K562 (cell line): ENCODE data around the gene RAE1. TPM values are rescaled to one million over a fixed set of nuclear protein-coding genes. Genes with fewer than 3 reads are reported as not detected.

Experiments used
- ATAC-seq: fragments of 200-7000 bp; cut with Tn5 transposase; 3 replicates; pipeline ENCODE4 v1.9.1; 2020; ENCODE audit warnings: moderate library complexity
- BruUV-seq: library from RNA; stranded (reverse); fragments of 400-500 nt; replicated peaks from 2 replicates; lab custom pipeline; 2021; lab: Mats Ljungman, UMichigan
- CTCF ChIA-PET: fragments of 300-600 bp; formaldehyde crosslinking; extraction: SDS; loops from one replicate; lab custom pipeline; 2021; ENCODE audit warnings: low intra/inter-chr PET ratio; lab: Yijun Ruan, JAX
- POLR2A ChIA-PET: fragments of 300-600, 350-650 bp; sonication (Branson Sonifier 250); formaldehyde crosslinking; extraction: SDS; loops from one replicate; lab custom pipeline; 2021; ENCODE audit warnings: antibody characterized with exemption, inconsistent platforms; lab: Yijun Ruan, JAX
- DNase-seq, 4 experiments: peaks; one replicate each; pipeline versions ENCODE4 v3.0.0 to v3.0.0-alpha.2; 2011 to 2018; ENCODE audit warnings: low spot score in 3 of 4, mixed read lengths in 3 of 4; ENCODE audit errors: extremely low read depth in 1 of 4
- FAIRE-seq: peaks from 2 replicates; lab custom pipeline; 2011; peaks lifted over from hg19 to GRCh38; lab: Jason Lieb, UNC
- H2AFZ ChIP-seq: 2 replicates; pipeline ENCODE4 v1.6.0; 2011; ENCODE audit warnings: low read depth, low read length, control low read depth, inconsistent platforms
- H3K27ac ChIP-seq: fragments of 200-600 bp; 3 replicates; pipeline ENCODE4 v1.8.0; 2011; ENCODE audit warnings: low read depth, mild to moderate bottlenecking, control low read depth, inconsistent platforms, low read length, moderate library complexity, mixed read lengths; ENCODE audit errors: extremely low read depth
- H3K27me3 ChIP-seq, 2 experiments: fragments of 300-600 bp in 1 of 2; 2 replicates in 1 of 2; 3 replicates in 1 of 2; pipeline versions ENCODE4 v1.6.0 to v1.8.0; 2011; ENCODE audit warnings: inconsistent platforms in 2 of 2, low read length in 2 of 2, mild to moderate bottlenecking in 1 of 2, mixed read lengths in 1 of 2, moderate library complexity in 1 of 2; ENCODE audit not compliant: control insufficient read depth in 2 of 2, insufficient read depth in 2 of 2
- H3K36me3 ChIP-seq: fragments of 300-600 bp; 3 replicates; pipeline ENCODE4 v1.8.0; 2011; ENCODE audit warnings: mild to moderate bottlenecking, low read length, inconsistent platforms; ENCODE audit not compliant: control insufficient read depth, insufficient read depth
- H3K4me1 ChIP-seq, 2 experiments: fragments of 200-600 bp in 1 of 2; replicated peaks in 1 of 2; 2 replicates in 1 of 2; 3 replicates in 1 of 2; pipeline versions ENCODE4 v1.5.1 to v1.8.0; 2011; ENCODE audit warnings: inconsistent platforms in 2 of 2, low read length in 2 of 2, mild to moderate bottlenecking in 1 of 2, mixed read lengths in 1 of 2, moderate library complexity in 1 of 2; ENCODE audit not compliant: control insufficient read depth in 2 of 2, insufficient read depth in 2 of 2
- H3K4me2 ChIP-seq: 2 replicates; pipeline ENCODE4 v1.6.1; 2011; ENCODE audit warnings: low read length, control low read depth, inconsistent platforms, mixed read lengths; ENCODE audit not compliant: insufficient read depth
- H3K4me3 ChIP-seq: fragments of 200-600 bp; sonication (generic), shearing (Covaris generic); 2 replicates; pipeline ENCODE4 v1.5.1; 2016; ENCODE audit warnings: control low read depth, inconsistent platforms
- H3K79me2 ChIP-seq: fragments of 200-600 bp; 3 replicates; pipeline ENCODE4 v1.8.0; 2011; ENCODE audit warnings: low read length, inconsistent platforms; ENCODE audit not compliant: control insufficient read depth, insufficient read depth
- H3K9ac ChIP-seq, 2 experiments: 2 replicates each; pipeline versions ENCODE4 v1.6.0 to v1.6.1; 2011; ENCODE audit warnings: low read depth in 2 of 2, low read length in 2 of 2, control low read depth in 1 of 2, inconsistent platforms in 1 of 2, mild to moderate bottlenecking in 1 of 2, mixed read lengths in 1 of 2; ENCODE audit not compliant: insufficient read depth in 1 of 2
- H3K9me1 ChIP-seq: one replicate; pipeline ENCODE4 v1.6.0; 2011; ENCODE audit warnings: inconsistent platforms, mild to moderate bottlenecking, low read length, moderate library complexity; ENCODE audit not compliant: control insufficient read depth, insufficient read depth
- H3K9me3 ChIP-seq: replicated peaks from 2 replicates; pipeline ENCODE4 v1.5.1; 2011; ENCODE audit warnings: low read depth, low read length, inconsistent platforms; ENCODE audit not compliant: control insufficient read depth, insufficient read depth
- H4K20me1 ChIP-seq: replicated peaks from 2 replicates; pipeline ENCODE4 v1.6.1; 2011; ENCODE audit warnings: low read length, inconsistent platforms, mixed read lengths; ENCODE audit not compliant: control insufficient read depth, insufficient read depth
- REST ChIP-seq, 2 experiments: fragments of 450-650 bp; formaldehyde crosslinking in 1 of 2; IDR thresholded peaks; 2 replicates each; pipeline versions ENCODE4 v1.4.0 to v1.6.1; 2014 to 2020; ENCODE audit warnings: mild to moderate bottlenecking in 2 of 2, borderline replicate concordance in 1 of 2, low read depth in 1 of 2
- SPI1 ChIP-seq: IDR thresholded peaks from 2 replicates; pipeline ENCODE4 v1.6.1; 2011; ENCODE audit warnings: low read depth, low read length, control low read depth, borderline replicate concordance
- WGBS: fragments of 100-300 bp; shearing (Covaris generic); methylation state at CpG from one replicate; pipeline ENCODE4 v1.1.6; 2016; ENCODE audit warnings: low coverage, mixed read lengths; ENCODE audit not compliant: insufficient coverage; ENCODE audit errors: missing lambda C conversion rate; 5-methylcytosine and 5-hydroxymethylcytosine counted together
- in situ Hi-C: fragments of 300-500 bp; cut with MboI; formaldehyde crosslinking; loops from 4 replicates; pipeline ENCODE4 v1.15.0; 2018; ENCODE audit warnings: inconsistent platforms, mixed read lengths
- intact Hi-C: fragments of 100-400 bp; cut with micrococcal nuclease; formaldehyde crosslinking; loops from 2 replicates; pipeline ENCODE4 v1.14.2; 2022
- polyA plus RNA-seq, 8 experiments: library from polyadenylated mRNA; depleted of rRNA in 4 of 8; stranded (reverse) in 5 of 8; unstranded in 3 of 8; fragments of >200 nt; fragmentation: Nextera tagmentation in 2 of 8; fragmentation: Illumina TruSeq in 1 of 8; extraction: Ambion mirVana in 2 of 8; extraction: Trizol in 1 of 8; gene quantifications; 2 replicates each; pipeline versions ENCODE4 v1.2.1 to v1.2.3, GENCODE V29; 2011 to 2014; ENCODE audit warnings: inconsistent platforms in 1 of 8, missing spikeins in 1 of 8
- total RNA-seq, 7 experiments: library from RNA; depleted of rRNA in 6 of 7; stranded (reverse); fragments of >200 nt in 6 of 7; fragmentation: Illumina TruSeq in 2 of 7; extraction: Trizol in 2 of 7; gene quantifications; 2 replicates each; pipeline versions ENCODE4 v1.2.1 to v1.2.3, GENCODE V29; 2011 to 2021; ENCODE audit warnings: low replicate concordance in 1 of 7

Gene RAE1
- total and polyA plus RNA-seq, 9 of the 15 experiments (the other 6 are each of a cell fraction or from before 2014, with no cell fraction given), result 33.7 to 248 (median 77.7) TPM

- DNase-seq (no peak), FAIRE-seq (no peak), ATAC-seq (no peak)
- Histone ChIP-seq H3K9ac (no peak overlapping the region), H3K9me1 (no peaks in the 10 kb centered on the region), H3K27me3 (no peaks in the 10 kb centered on the region), H3K79me2 (no peaks in the 10 kb centered on the region; the same call in 2 of the 3 replicates), H3K4me1 (peaks cover 0 to 3% of the 10 kb centered on the region in 2 experiments; a peak in 2 of 5 replicates), H4K20me1 (peaks cover 9% of the 10 kb centered on the region; the same call in 1 of the 2 replicates), H3K4me2 (no peak overlapping the region), H3K4me3 (no peak overlapping the region), H3K9me3 (no peaks in the 10 kb centered on the region), H3K27ac (no peak overlapping the region), H3K36me3 (peaks cover 95% of the 10 kb centered on the region), H2AFZ (no peak overlapping the region)
- no TSS peak for BruUV-seq
- WGBS, result 91% methylated on average over 13 of the region's 14 CpGs
- intact Hi-C loops, result no loop called here
- in situ Hi-C loops, result loop anchor here (25.0 kb wide), 1 partner anchor 837 kb away; no protein-coding TSS in a partner anchor
- CTCF ChIA-PET, result no interaction called here
- POLR2A ChIA-PET, result interaction anchor here (0.6 to 2.8 kb wide), 8 partner anchors 8 to 127 kb away, joined by 3 to 16 read pairs (median 3); no protein-coding TSS in a partner anchor
- TF ChIP-seq REST (IDR thresholded peaks at IDR 0.05; ENCODE audit: borderline replicate concordance) (no peak), REST (CRISPR knock-in tag; IDR thresholded peaks at IDR 0.05; ENCODE audit: low read depth) (no peak), SPI1 (peak; percentile 68; the same call in 1 of the 2 replicates)
These were observed 24.0 kb downstream of the RAE1 start for GRCh38 chr20:57374931-57375651.
